CD4-positive, alpha-beta T cell treated with Interleukin-1 beta for 1 hour (primary cell): ENCODE results near the gene PLIN4.

Experiments used
- DNase-seq, 2 donors: peaks; one replicate each; pipeline ENCODE4 v3.0.0-alpha.2; 2020 to 2022

The PLIN4 gene

GRCh38 chr19:4488496-4488895 is 29.8 kb downstream of the PLIN4 start:
- no peak for DNase-seq

GRCh38 chr19:4487572-4487971 is 30.7 kb downstream of the PLIN4 start:
- no peak for DNase-seq

GRCh38 chr19:4483385-4483784 is 34.9 kb downstream of the PLIN4 start:
- no peak for DNase-seq

- DNase-seq = no peak
Measured at GRCh38 chr19:4482721-4483364, 35.4 kb downstream of the PLIN4 start.

GRCh38 chr19:4477034-4477801 is 41.1 kb downstream of the PLIN4 start:
- DNase-seq = no peak

GRCh38 chr19:4474514-4475022 is 43.7 kb downstream of the PLIN4 start:
- DNase-seq = no peak

- DNase-seq = no peak
Measured at GRCh38 chr19:4473763-4474513, 44.3 kb downstream of the PLIN4 start.

- DNase-seq = no peak
Measured at GRCh38 chr19:4473011-4473762, 45.1 kb downstream of the PLIN4 start.

- DNase-seq = no peak
Measured at GRCh38 chr19:4472174-4472974, 45.9 kb downstream of the PLIN4 start, which contains the start of gene HDGFL2. TSS of gene HDGFL2 (plus strand) at chr19:4472297. CDS start at chr19:4472351, 54 bp downstream.

GRCh38 chr19:4471403-4472173 is 46.7 kb downstream of the PLIN4 start:
- peak; percentile 99 for DNase-seq

GRCh38 chr19:4467835-4468234 is 50.5 kb downstream of the PLIN4 start:
- DNase-seq = no peak

- no peak for DNase-seq
Measured at GRCh38 chr19:4464815-4465581, 53.3 kb downstream of the PLIN4 start.

- DNase-seq = peak; percentile 99
Measured at GRCh38 chr19:4457654-4458395, 60.5 kb downstream of the PLIN4 start, which contains the start of gene UBXN6. TSS of gene UBXN6 (minus strand) at chr19:4457794. CDS start at chr19:4457697, 97 bp downstream.

- DNase-seq = peak in 1 of 2 donors; percentile 46
Measured at GRCh38 chr19:4456843-4457653, 61.2 kb downstream of the PLIN4 start.

GRCh38 chr19:4456476-4456842 is 61.8 kb downstream of the PLIN4 start:
- DNase-seq = no peak

- DNase-seq = no peak
Measured at GRCh38 chr19:4455719-4456475, 62.4 kb downstream of the PLIN4 start.
